IMR-90 (cell line): ENCODE data around the gene ANKS4B. TPM values are rescaled to one million over a fixed set of nuclear protein-coding genes. Genes with fewer than 3 reads are reported as not detected.

Source experiments
- ATAC-seq: fragments of 200-7000 bp; cut with Tn5 transposase; 2 replicates; pipeline ENCODE4 v1.9.1; 2020; ENCODE audit warnings: low read depth, mild to moderate bottlenecking, moderate library complexity
- BruUV-seq: library from RNA; stranded (reverse); fragments of 400-500 nt; replicated peaks from 2 replicates; lab custom pipeline; 2021; lab: Mats Ljungman, UMichigan
- CTCF ChIA-PET: fragments of 300-600 bp; formaldehyde crosslinking; extraction: SDS; loops from one replicate; lab custom pipeline; 2021; ENCODE audit warnings: antibody characterized with exemption; lab: Yijun Ruan, JAX
- POLR2A ChIA-PET: fragments of 300-600 bp; sonication (Branson Sonifier 250); formaldehyde crosslinking; loops from one replicate; lab custom pipeline; 2022; ENCODE audit warnings: antibody characterized with exemption; ENCODE audit not compliant: unreplicated experiment; lab: Charles Lee
- DNase-seq: peaks from one replicate; pipeline ENCODE4 v3.0.0; 2013
- H2AFZ ChIP-seq: replicated peaks from 2 replicates; pipeline ENCODE3; 2013; ENCODE audit warnings: low read length, mild to moderate bottlenecking; ENCODE audit not compliant: poor library complexity
- H2AK5ac ChIP-seq: 2 replicates; pipeline ENCODE4 v1.6.1; 2013; ENCODE audit warnings: low read depth, low read length, inconsistent platforms
- H2AK9ac ChIP-seq: replicated peaks from 2 replicates; pipeline ENCODE3; 2013; ENCODE audit warnings: mild to moderate bottlenecking, low read depth, low read length, moderate library complexity; ENCODE audit not compliant: poor library complexity
- H2BK120ac ChIP-seq: 2 replicates; pipeline ENCODE4 v1.6.1; 2013; ENCODE audit warnings: low read depth, low read length, inconsistent platforms
- H2BK15ac ChIP-seq: 3 replicates; pipeline ENCODE4 v1.6.1; 2013; ENCODE audit warnings: low read depth, low read length, inconsistent platforms
- H2BK20ac ChIP-seq: 2 replicates; pipeline ENCODE4 v1.6.1; 2013; ENCODE audit warnings: low read depth, mild to moderate bottlenecking, inconsistent platforms, low read length, moderate library complexity
- H2BK5ac ChIP-seq: 2 replicates; pipeline ENCODE4 v1.6.1; 2013; ENCODE audit warnings: mild to moderate bottlenecking, low read depth, low read length, inconsistent platforms; ENCODE audit not compliant: poor library complexity, severe bottlenecking
- H3K14ac ChIP-seq: replicated peaks from 2 replicates; pipeline ENCODE4 v1.6.1; 2013; ENCODE audit warnings: low read depth, low read length, inconsistent platforms
- H3K18ac ChIP-seq: 2 replicates; pipeline ENCODE4 v1.6.1; 2013; ENCODE audit warnings: low read depth, low read length, control low read depth
- H3K23ac ChIP-seq: 2 replicates; pipeline ENCODE4 v1.6.1; 2013; ENCODE audit warnings: low read depth, low read length, inconsistent platforms
- H3K27ac ChIP-seq: 2 replicates; pipeline ENCODE4 v1.5.1; 2013; ENCODE audit warnings: mild to moderate bottlenecking, control low read depth, low read length; ENCODE audit not compliant: insufficient read depth
- H3K27me3 ChIP-seq: 2 replicates; pipeline ENCODE4 v1.6.1; 2013; ENCODE audit warnings: low read length; ENCODE audit not compliant: control insufficient read depth, insufficient read depth
- H3K36me3 ChIP-seq: 2 replicates; pipeline ENCODE4 v1.6.1; 2013; ENCODE audit warnings: low read length, mixed read lengths; ENCODE audit not compliant: control insufficient read depth, insufficient read depth
- H3K4ac ChIP-seq: 2 replicates; pipeline ENCODE4 v1.6.1; 2013; ENCODE audit warnings: low read depth, low read length, inconsistent platforms
- H3K4me1 ChIP-seq: 2 replicates; pipeline ENCODE4 v1.6.1; 2013; ENCODE audit warnings: low read length, mixed read lengths; ENCODE audit not compliant: control insufficient read depth, insufficient read depth
- H3K4me2 ChIP-seq: 2 replicates; pipeline ENCODE4 v1.6.1; 2013; ENCODE audit warnings: low read depth, mild to moderate bottlenecking, control low read depth, low read length, moderate library complexity
- H3K4me3 ChIP-seq: 2 replicates; pipeline ENCODE4 v1.5.1; 2013; ENCODE audit warnings: low read depth, mild to moderate bottlenecking, control low read depth, low read length, moderate library complexity; ENCODE audit not compliant: insufficient read depth
- H3K56ac ChIP-seq: 2 replicates; pipeline ENCODE4 v1.6.1; 2013; ENCODE audit warnings: low read length, inconsistent platforms; ENCODE audit not compliant: insufficient read depth; ENCODE audit errors: extremely low read depth
- H3K79me1 ChIP-seq, 2 experiments: 2 replicates each; pipeline ENCODE4 v1.6.1; 2013; ENCODE audit warnings: low read length in 2 of 2, inconsistent platforms in 1 of 2, low read depth in 1 of 2
- H3K9ac ChIP-seq: 2 replicates; pipeline ENCODE4 v1.6.1; 2013; ENCODE audit warnings: low read depth, low read length, control low read depth
- H3K9me1 ChIP-seq: 2 replicates; pipeline ENCODE4 v1.6.1; 2013; ENCODE audit warnings: low read length, inconsistent platforms; ENCODE audit not compliant: insufficient read depth
- H3K9me3 ChIP-seq: 2 replicates; pipeline ENCODE4 v1.6.1; 2013; ENCODE audit warnings: low read length; ENCODE audit not compliant: control insufficient read depth, insufficient read depth
- H4K20me1 ChIP-seq: 2 replicates; pipeline ENCODE4 v1.6.1; 2013; ENCODE audit warnings: low read length, inconsistent platforms; ENCODE audit not compliant: insufficient read depth
- H4K5ac ChIP-seq: 2 replicates; pipeline ENCODE4 v1.6.1; 2013; ENCODE audit warnings: mild to moderate bottlenecking, low read depth, low read length, control low read depth
- H4K8ac ChIP-seq, 2 experiments: 2 replicates each; pipeline ENCODE4 v1.6.1; 2013; ENCODE audit warnings: low read depth in 2 of 2, low read length in 2 of 2, control low read depth in 1 of 2, inconsistent platforms in 1 of 2
- H4K91ac ChIP-seq: 2 replicates; pipeline ENCODE4 v1.6.1; 2013; ENCODE audit warnings: low read depth, low read length, inconsistent platforms; ENCODE audit not compliant: insufficient read depth
- RAD21 ChIP-seq: IDR thresholded peaks from 2 replicates; pipeline ENCODE4 v1.6.1; 2012; ENCODE audit warnings: low read length, improper control_type of control experiment
- WGBS, 2 experiments: methylation state at CpG; one replicate each; pipeline versions ENCODE4 v1.1.5 to v1.1.7; 2013; ENCODE audit warnings: missing lambda C conversion rate in 2 of 2; ENCODE audit not compliant: insufficient read length in 1 of 2; ENCODE audit errors: extremely low coverage in 2 of 2; 5-methylcytosine and 5-hydroxymethylcytosine counted together
- dilution Hi-C: fragments of 300-500 bp; cut with HindIII; formaldehyde crosslinking; loops from one replicate; pipeline ENCODE4 v1.14.3; 2018; ENCODE audit warnings: low sequenced_read_pairs; ENCODE audit not compliant: unreplicated experiment
- in situ Hi-C: fragments of 300-500 bp; cut with MboI; formaldehyde crosslinking; loops from 3 replicates; pipeline ENCODE4 v1.14.3; 2019; ENCODE audit warnings: low sequenced_read_pairs, inconsistent platforms, mixed read lengths
- intact Hi-C: fragments of 100-400 bp; cut with micrococcal nuclease; formaldehyde crosslinking; loops from 2 replicates; pipeline ENCODE4 v1.10.0; 2022
- polyA plus RNA-seq, 3 experiments: library from polyadenylated mRNA; depleted of rRNA; stranded (reverse); fragments of >200 nt; gene quantifications; 2 replicates each; pipeline ENCODE4 v1.2.3, GENCODE V29; 2012; ENCODE audit warnings: low replicate concordance in 1 of 3
- total RNA-seq: library from RNA; depleted of rRNA; stranded (reverse); fragments of >200 nt; gene quantifications from 2 replicates; pipeline ENCODE4 v1.2.3, GENCODE V29; 2012

The ANKS4B gene
- total and polyA plus RNA-seq, 2 of the 4 experiments (the other 2 are of a cell fraction), result not detected

DNA sequence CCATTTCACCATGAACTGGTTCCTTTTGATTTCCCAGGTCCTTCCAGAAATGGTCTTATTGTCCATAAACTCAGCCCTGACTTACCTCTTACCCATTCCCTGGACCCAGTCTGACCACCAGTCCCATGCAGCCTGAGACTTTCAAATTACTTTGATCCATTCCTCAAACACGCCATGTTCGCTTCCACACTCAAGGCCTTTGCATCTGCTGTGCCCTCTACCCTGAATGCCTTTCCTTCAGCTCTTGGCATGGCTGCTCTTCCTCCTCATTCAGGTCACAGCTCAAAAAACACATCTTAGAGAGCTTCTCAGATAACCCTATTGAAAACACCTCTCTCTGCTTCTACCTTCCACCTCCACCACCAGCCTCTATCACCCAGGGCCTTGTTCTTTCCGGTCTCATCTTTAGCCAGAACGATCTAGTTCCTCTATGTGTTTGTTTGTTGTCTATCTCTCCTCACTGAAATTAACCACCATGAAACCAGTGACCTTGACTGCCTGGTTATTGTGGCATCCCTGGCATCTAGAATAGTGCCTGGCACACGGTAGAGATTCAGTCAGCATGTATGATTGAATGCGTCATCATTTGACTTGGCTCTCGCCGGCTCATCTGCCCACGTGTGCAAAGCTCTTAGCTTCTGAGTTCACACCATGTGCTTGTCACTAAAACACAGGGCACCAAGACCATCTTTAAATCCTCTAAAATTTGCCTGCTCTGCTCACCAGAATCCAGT, 31.8 kb downstream of the ANKS4B start:
- no peak overlapping the region for H3K23ac ChIP-seq
- H2BK5ac ChIP-seq, result no peak overlapping the region
- no peak for DNase-seq
- peaks cover 3% of the 10 kb centered on the region for H3K27me3 ChIP-seq
- H2BK20ac ChIP-seq, result no peak overlapping the region
- no peak overlapping the region for H3K27ac ChIP-seq
- no peak overlapping the region for H3K18ac ChIP-seq
- in situ Hi-C loops (no loop called here), intact Hi-C loops (no loop called here), dilution Hi-C loops (no loop called here)
- H2AK9ac ChIP-seq, result no peak overlapping the region
- H3K9me3 ChIP-seq, result no peaks in the 10 kb centered on the region
- no peak for ATAC-seq
- no peak overlapping the region for H3K4me2 ChIP-seq
- no peak overlapping the region for H2AFZ ChIP-seq
- H3K79me1 ChIP-seq, result no peaks in the 10 kb centered on the region
- no peaks in the 10 kb centered on the region for H3K36me3 ChIP-seq
- H2BK120ac ChIP-seq, result no peak overlapping the region
- 87% methylated on average over 9 of the region's 9 CpGs; no CpG with 5 or more reads in 1 of the 2 experiments for WGBS, 2 experiments
- no peak overlapping the region for H3K4me3 ChIP-seq
- no peaks in the 10 kb centered on the region; the same call in 1 of the 2 replicates for H3K4me1 ChIP-seq
- no peak overlapping the region for H4K5ac ChIP-seq
- no peak for TF ChIP-seq RAD21
- ChIA-PET CTCF (interaction anchor here (1.3 kb wide), 1 partner anchor 10 kb away, joined by 3 read pairs; no protein-coding TSS in a partner anchor), POLR2A (no interaction called here)
- H2BK15ac ChIP-seq, result no peak overlapping the region
- no peak overlapping the region for H3K14ac ChIP-seq
- no peak overlapping the region for H3K56ac ChIP-seq
- H3K9ac ChIP-seq, result no peak overlapping the region
- H4K8ac ChIP-seq, result no peak overlapping the region
- no peak overlapping the region for H2AK5ac ChIP-seq
- no peak overlapping the region for H4K91ac ChIP-seq
- BruUV-seq, result no TSS peak
- 0 out of 2 replicates have a peak, but pooled peaks cover 3% of the 10 kb centered on the region for H3K9me1 ChIP-seq
- no peaks in the 10 kb centered on the region for H4K20me1 ChIP-seq
- H3K4ac ChIP-seq, result no peak overlapping the region
